ENCODE measurements around the gene TNIP3.
"Not testable (repeated sequence)": the region's sequence is repeated elsewhere in the genome, so short reads cannot be mapped to it uniquely, and the experiment has no call there.

TNIP3 gene

GRCh38 chr4:121176082-121176934 is 12.2 kb upstream of the TNIP3 start:
- no peak for DNase-seq

- DNase-seq: not testable (repeated sequence)
These were observed 7.4 kb upstream of the TNIP3 start for GRCh38 chr4:121171477-121171876.

- no peak for DNase-seq
These were observed 4.5 kb upstream of the TNIP3 start for GRCh38 chr4:121168446-121169281.

- no peak for DNase-seq
These were observed 2.9 kb upstream of the TNIP3 start for GRCh38 chr4:121166976-121167375.

DNA sequence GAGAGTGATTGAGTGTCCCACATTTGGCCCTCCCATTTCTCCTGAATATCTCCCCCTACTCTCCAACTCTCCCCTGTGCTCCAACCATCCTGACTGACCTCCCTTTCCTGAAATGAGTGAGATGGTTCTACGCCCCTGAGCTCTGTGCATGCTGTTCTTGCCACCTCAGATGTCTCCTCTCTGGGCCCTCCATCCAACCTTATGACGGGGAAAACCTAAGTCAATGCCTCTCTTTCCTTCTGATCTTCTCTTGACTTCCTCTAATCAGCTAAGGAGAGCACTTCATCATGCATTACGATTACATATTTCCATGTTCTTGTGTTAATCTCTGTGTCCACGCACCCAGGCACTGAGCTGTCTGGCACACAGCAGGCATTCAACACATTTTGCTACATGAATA is 1.1 kb upstream of the TNIP3 start:
- no peak for DNase-seq

GRCh38 chr4:121156822-121157769 is 7.0 kb downstream of the TNIP3 start:
- DNase-seq: peak in 2 of 4 experiments; percentile 10 to 23

DNA sequence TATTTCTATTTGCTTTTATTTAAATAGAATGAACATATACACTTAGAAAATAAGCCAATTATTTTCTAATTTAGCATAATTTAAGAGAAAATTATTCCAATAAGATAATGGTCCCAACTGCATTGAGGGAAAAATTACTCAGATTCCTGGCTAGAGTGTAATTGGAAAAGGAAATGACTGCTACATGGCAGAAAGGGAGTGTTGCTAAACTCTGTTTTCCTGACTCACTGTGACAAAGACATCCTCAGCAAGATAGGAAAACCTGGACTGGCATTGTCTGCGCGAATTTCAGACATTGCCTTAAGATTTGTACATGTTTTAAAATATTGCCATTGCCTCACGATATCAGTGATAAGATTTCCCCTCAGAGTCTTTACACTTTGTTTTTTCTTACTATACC is 8.2 kb downstream of the TNIP3 start:
- no peak for DNase-seq

- no peak for DNase-seq
These were observed 10.0 kb downstream of the TNIP3 start for GRCh38 chr4:121154103-121154515.

GRCh38 chr4:121151942-121152341 is 12.2 kb downstream of the TNIP3 start:
- DNase-seq: no peak

DNA sequence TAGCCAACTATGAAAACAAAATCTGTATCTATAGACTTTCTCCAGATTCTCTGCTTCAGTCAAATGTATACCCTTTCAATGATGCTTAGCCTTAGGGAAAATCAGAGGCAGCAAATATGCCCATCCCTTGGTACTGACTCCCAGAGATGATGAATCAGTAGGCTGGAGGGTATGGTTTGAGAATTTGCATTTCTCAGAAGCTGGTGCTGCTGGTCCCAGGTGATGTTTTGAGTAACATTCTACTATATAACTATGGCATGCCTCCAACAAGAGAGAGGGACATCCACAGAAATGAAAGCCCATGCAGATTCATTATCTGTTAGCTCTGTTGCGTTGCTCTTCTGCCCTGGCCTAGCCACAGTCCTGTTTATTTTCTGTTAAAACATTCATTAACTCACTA is 13.6 kb downstream of the TNIP3 start:
- DNase-seq: no peak

DNA sequence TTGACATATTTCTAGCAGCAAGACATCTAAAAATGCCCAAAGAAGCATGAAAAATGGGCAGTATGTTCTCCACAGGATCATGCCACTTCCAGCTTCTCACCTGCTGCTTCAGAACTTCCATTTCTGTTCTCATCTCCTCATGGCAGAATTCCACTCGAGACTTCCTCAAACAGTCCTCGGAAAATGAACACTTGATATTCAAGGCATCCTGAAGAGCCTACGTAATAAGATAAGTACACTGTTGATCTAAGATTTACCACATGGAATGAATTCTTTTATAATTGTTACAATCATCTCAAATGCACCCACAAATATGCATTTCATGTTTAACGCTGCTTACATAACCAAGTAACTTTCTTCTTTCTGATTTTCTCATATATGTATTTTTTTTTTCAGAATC is 14.1 kb downstream of the TNIP3 start:
- DNase-seq: no peak

- no peak for DNase-seq
These were observed 15.5 kb downstream of the TNIP3 start for GRCh38 chr4:121148621-121149020.

GRCh38 chr4:121148000-121148399 is 16.1 kb downstream of the TNIP3 start:
- DNase-seq: no peak

GRCh38 chr4:121146530-121146929 is 17.6 kb downstream of the TNIP3 start:
- no peak for DNase-seq

DNA sequence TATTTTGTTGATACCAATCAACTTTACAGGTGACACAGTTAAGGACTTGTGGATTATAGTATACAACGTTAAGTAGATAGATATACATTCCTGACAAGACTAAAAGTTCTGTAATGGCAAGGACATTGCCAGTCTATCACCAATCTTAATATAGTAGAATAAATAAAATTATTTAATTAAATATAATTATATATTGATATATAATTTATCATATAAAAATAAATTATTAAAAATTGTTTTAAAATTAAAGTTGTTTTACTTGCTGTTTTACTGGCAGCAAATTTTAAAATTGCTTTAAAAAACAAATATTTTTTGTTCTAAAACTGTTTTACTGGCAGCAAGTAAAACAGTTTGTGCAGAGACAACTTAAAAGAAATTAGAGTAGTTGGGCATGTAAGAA is 18.7 kb downstream of the TNIP3 start:
- DNase-seq: no peak

DNA sequence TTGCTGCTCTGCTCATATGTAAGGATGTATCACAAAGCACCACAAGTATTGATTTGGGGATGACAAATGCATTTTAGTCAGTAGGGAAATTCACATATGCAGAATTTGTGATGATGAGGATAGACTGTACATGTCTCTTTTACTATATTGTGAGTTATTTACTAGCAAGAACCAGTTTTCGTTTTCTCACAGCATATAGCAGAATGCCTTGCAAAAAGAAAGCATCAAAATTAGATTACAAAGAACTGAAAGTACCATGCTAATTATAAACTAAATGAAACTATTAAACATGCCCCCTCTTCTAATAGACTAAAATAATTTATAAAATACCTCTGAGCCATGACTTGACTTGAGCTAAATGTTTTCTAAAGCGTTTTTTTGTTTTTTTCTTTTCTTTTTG is 20.1 kb downstream of the TNIP3 start:
- no peak for DNase-seq

DNA sequence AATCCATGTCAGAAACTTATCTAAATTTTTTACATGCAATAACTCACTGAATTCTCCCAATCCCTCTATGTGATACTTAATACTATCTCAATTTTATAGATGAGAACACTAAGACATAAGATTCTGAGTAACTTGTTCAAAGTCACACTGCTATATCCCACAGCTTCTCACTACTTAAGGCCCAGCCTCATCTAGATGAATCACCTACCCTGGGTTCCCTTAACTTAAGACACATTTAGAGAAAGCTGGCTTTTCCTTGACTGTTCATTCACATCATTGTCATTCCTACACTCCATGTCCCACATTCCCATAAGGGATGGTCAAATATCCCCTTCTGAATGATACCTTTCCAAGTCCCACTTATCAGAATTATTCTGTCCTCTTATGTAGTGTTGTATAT is 21.0 kb downstream of the TNIP3 start:
- DNase-seq: no peak

GRCh38 chr4:121140716-121141460 is 23.2 kb downstream of the TNIP3 start:
- no peak for DNase-seq

GRCh38 chr4:121139533-121140222 is 24.4 kb downstream of the TNIP3 start:
- DNase-seq: no peak

DNA sequence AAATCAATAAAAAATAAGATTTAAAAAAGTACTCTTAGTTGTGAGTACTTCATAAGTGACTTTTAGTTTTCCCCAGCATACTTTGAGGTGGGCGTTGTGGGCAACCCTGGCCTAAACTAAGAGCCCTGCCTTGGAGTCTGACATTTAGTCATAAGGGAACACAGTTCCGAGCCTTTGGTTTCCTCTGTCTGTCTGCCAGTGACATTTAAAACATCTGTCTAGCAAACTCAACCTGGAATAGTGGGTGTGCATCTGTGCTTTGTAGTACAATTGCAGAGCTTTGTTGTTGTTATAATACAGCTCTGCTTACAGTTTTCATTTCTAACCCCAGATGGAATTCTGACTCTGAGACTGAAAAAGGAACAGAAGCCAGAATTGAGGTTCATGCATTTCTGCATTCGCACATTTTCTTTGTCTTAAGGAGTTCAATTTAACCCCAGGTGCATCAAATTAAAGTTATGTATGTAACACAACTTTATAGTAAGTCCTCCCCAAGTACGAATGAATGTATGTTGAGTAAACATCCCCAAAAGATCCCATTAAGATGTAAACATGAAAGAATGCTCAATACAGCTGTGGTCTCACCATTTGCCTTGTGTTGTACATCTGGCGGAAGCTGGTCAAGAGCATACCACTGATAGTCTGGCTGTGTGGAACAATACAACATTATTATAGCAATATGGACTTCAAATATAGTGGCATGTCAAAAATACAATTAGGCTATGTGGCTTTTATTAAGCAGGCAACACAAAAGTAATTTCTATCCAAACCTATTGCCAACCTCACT is 25.9 kb downstream of the TNIP3 start:
- DNase-seq: no peak

GRCh38 chr4:121130326-121130660 is 33.8 kb downstream of the TNIP3 start:
- DNase-seq: no peak

Measured in activated naive CD4-positive, alpha-beta T cell (primary cell).